Gastrocnemius medialis (tissue), 4 donors: ENCODE data around the gene RAB40C.

Experiments
- CTCF ChIP-seq, 5 experiments: fragments of 450-650 bp in 3 of 5; fragments of 200-600 bp in 2 of 5; sonication (generic) in 2 of 5; IDR thresholded peaks in 4 of 5; conservative IDR thresholded peaks in 1 of 5; 1 replicate in 4 of 5; 2 replicates in 1 of 5; pipeline ENCODE4 v1.5.1; 2016 to 2019; ENCODE audit warnings: antibody characterized with exemption in 5 of 5, mild to moderate bottlenecking in 3 of 5, moderate library complexity in 3 of 5
- POLR2A ChIP-seq, 2 donors: fragments of 450-650 bp; IDR thresholded peaks; one replicate each; pipeline ENCODE4 v1.6.1; 2017; ENCODE audit warnings: antibody characterized with exemption in 2 of 2, mild to moderate bottlenecking in 2 of 2, moderate library complexity in 2 of 2

GRCh38 chr16:678209-678857 is 88.5 kb downstream of the RAB40C start:
- no peak for TF ChIP-seq CTCF (IDR thresholded peaks at IDR 0.05 in 4 of 5, conservative IDR thresholded peaks at IDR 0.05 in 1 of 5)
- no peak for TF ChIP-seq POLR2A (IDR thresholded peaks at IDR 0.05)
